ENCODE results near the gene TNFRSF19.

TNFRSF19 gene

DNA sequence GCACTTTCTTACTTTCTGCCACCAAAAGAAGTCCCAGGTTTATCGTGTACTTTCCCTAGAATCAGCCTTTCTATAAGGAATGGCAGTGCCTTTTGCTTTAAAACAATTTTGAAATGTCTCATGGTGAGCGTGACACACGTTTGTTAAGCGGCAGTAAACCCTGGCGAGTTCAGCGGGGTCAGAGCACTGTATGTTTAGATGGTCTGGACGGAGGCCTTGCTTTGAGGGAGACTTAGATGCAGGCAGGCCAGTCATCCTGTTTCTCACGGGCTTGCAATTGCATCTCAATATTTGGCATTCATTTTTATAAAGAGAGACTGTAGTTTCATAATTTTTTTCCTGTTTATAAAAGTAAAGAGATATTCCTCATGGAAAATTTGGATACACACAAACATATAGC lies 96.4 kb downstream of the TNFRSF19 start:
- DNase-seq (ENCODE audit: low spot score) (no peak), ATAC-seq (ENCODE audit: low read depth) (no peak)
- Histone ChIP-seq H3K36me3 (ENCODE audit: low read depth) (no peaks in the 10 kb centered on the region), H3K27me3 (ENCODE audit: insufficient read depth, poor library complexity, severe bottlenecking) (no peaks in the 10 kb centered on the region), H3K9me3 (ENCODE audit: severe bottlenecking) (no peaks in the 10 kb centered on the region), H3K4me1 (ENCODE audit: insufficient read depth, poor library complexity, severe bottlenecking) (no peaks in the 10 kb centered on the region), H3K27ac (ENCODE audit: poor library complexity, severe bottlenecking) (no peak overlapping the region), H3K4me3 (ENCODE audit: severe bottlenecking) (no peak overlapping the region)
- TF ChIP-seq CTCF (IDR thresholded peaks at IDR 0.05; ENCODE audit: poor library complexity, severe bottlenecking), result no peak

DNA sequence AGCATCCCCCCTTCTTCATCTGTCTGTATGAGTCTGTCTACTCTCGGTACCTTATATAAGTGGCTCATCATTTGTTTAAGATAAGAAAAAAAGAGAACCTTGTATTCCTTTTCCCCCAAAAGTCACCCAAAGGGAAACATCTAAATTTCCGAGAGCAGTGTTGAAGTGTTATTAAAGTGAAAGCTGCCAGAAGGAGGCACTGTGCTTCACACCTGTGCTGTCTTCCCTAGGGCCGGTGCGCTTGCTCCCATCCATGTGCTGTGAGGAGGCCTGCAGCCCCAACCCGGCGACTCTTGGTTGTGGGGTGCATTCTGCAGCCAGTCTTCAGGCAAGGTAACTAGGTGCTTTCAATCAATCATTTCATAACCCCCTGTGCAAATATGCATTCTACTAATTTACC lies 97.5 kb downstream of the TNFRSF19 start:
- no peak for TF ChIP-seq CTCF (IDR thresholded peaks at IDR 0.05; ENCODE audit: poor library complexity, severe bottlenecking)
- no peaks in the 10 kb centered on the region for H3K36me3 ChIP-seq (ENCODE audit: low read depth)
- no peak overlapping the region for H3K27ac ChIP-seq (ENCODE audit: poor library complexity, severe bottlenecking)
- no peaks in the 10 kb centered on the region for H3K27me3 ChIP-seq (ENCODE audit: insufficient read depth, poor library complexity, severe bottlenecking)
- no peak for ATAC-seq (ENCODE audit: low read depth)
- H3K9me3 ChIP-seq (ENCODE audit: severe bottlenecking), result no peaks in the 10 kb centered on the region
- no peak overlapping the region for H3K4me3 ChIP-seq (ENCODE audit: severe bottlenecking)
- peaks cover 8% of the 10 kb centered on the region for H3K4me1 ChIP-seq (ENCODE audit: insufficient read depth, poor library complexity, severe bottlenecking)
- no peak for DNase-seq (ENCODE audit: low spot score)

DNA sequence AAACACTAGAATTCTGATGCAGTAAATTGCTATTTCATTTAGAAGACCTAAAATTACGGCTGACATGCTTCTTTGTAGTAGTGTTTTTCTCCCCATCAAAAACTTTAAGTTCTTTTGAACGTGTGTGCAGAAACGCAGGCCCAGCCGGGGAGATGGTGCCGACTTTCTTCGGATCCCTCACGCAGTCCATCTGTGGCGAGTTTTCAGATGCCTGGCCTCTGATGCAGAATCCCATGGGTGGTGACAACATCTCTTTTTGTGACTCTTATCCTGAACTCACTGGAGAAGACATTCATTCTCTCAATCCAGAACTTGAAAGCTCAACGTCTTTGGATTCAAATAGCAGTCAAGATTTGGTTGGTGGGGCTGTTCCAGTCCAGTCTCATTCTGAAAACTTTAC lies 98.3 kb downstream of the TNFRSF19 start:
- Histone ChIP-seq H3K36me3 (ENCODE audit: low read depth) (no peaks in the 10 kb centered on the region), H3K27ac (ENCODE audit: poor library complexity, severe bottlenecking) (no peak overlapping the region), H3K4me3 (ENCODE audit: severe bottlenecking) (no peak overlapping the region), H3K4me1 (ENCODE audit: insufficient read depth, poor library complexity, severe bottlenecking) (peaks cover 17% of the 10 kb centered on the region), H3K9me3 (ENCODE audit: severe bottlenecking) (no peaks in the 10 kb centered on the region), H3K27me3 (ENCODE audit: insufficient read depth, poor library complexity, severe bottlenecking) (no peaks in the 10 kb centered on the region)
- ATAC-seq (ENCODE audit: low read depth) (no peak), DNase-seq (ENCODE audit: low spot score) (no peak)
- no peak for TF ChIP-seq CTCF (IDR thresholded peaks at IDR 0.05; ENCODE audit: poor library complexity, severe bottlenecking)

- DNase-seq (ENCODE audit: low spot score) (no peak), ATAC-seq (ENCODE audit: low read depth) (no peak)
- Histone ChIP-seq H3K9me3 (ENCODE audit: severe bottlenecking) (no peaks in the 10 kb centered on the region), H3K4me1 (ENCODE audit: insufficient read depth, poor library complexity, severe bottlenecking) (peaks cover 39% of the 10 kb centered on the region), H3K36me3 (ENCODE audit: low read depth) (no peaks in the 10 kb centered on the region), H3K27ac (ENCODE audit: poor library complexity, severe bottlenecking) (no peak overlapping the region), H3K4me3 (ENCODE audit: severe bottlenecking) (no peak overlapping the region), H3K27me3 (ENCODE audit: insufficient read depth, poor library complexity, severe bottlenecking) (no peaks in the 10 kb centered on the region)
- TF ChIP-seq CTCF (IDR thresholded peaks at IDR 0.05; ENCODE audit: poor library complexity, severe bottlenecking), result no peak
Observed at GRCh38 chr13:23670793-23671192, 100.6 kb downstream of the TNFRSF19 start.

GRCh38 chr13:23671377-23671776 lies 101.2 kb downstream of the TNFRSF19 start:
- no peaks in the 10 kb centered on the region for H3K27me3 ChIP-seq (ENCODE audit: insufficient read depth, poor library complexity, severe bottlenecking)
- no peaks in the 10 kb centered on the region for H3K36me3 ChIP-seq (ENCODE audit: low read depth)
- no peak for ATAC-seq (ENCODE audit: low read depth)
- no peak overlapping the region for H3K4me3 ChIP-seq (ENCODE audit: severe bottlenecking)
- TF ChIP-seq CTCF (IDR thresholded peaks at IDR 0.05; ENCODE audit: poor library complexity, severe bottlenecking), result no peak
- H3K4me1 ChIP-seq (ENCODE audit: insufficient read depth, poor library complexity, severe bottlenecking), result peaks cover 41% of the 10 kb centered on the region
- H3K9me3 ChIP-seq (ENCODE audit: severe bottlenecking), result no peaks in the 10 kb centered on the region
- H3K27ac ChIP-seq (ENCODE audit: poor library complexity, severe bottlenecking), result no peak overlapping the region
- DNase-seq (ENCODE audit: low spot score), result no peak
